ENCODE measurements around the gene WHRN.

The WHRN gene

GRCh38 chr9:114450833-114451706 is 54.2 kb downstream of the WHRN start:
- no peak for DNase-seq (ENCODE audit: low read depth in 2 of 3, low spot score in 2 of 3)

- no peak for DNase-seq (ENCODE audit: low read depth in 2 of 3, low spot score in 2 of 3)
These were observed 55.1 kb downstream of the WHRN start for GRCh38 chr9:114450181-114450580.

GRCh38 chr9:114449236-114449635 is 56.0 kb downstream of the WHRN start:
- DNase-seq (ENCODE audit: low read depth in 2 of 3, low spot score in 2 of 3), result no peak

- no peak for DNase-seq (ENCODE audit: low read depth in 2 of 3, low spot score in 2 of 3)
These were observed 56.6 kb downstream of the WHRN start for GRCh38 chr9:114448706-114449105.

GRCh38 chr9:114446672-114447450 is 58.4 kb downstream of the WHRN start:
- DNase-seq (ENCODE audit: low read depth in 2 of 3, low spot score in 2 of 3), result no peak

GRCh38 chr9:114446036-114446435 is 59.2 kb downstream of the WHRN start:
- DNase-seq (ENCODE audit: low read depth in 2 of 3, low spot score in 2 of 3), result no peak

GRCh38 chr9:114445616-114446015 is 59.7 kb downstream of the WHRN start:
- no peak for DNase-seq (ENCODE audit: low read depth in 2 of 3, low spot score in 2 of 3)

GRCh38 chr9:114442022-114442421 is 63.3 kb downstream of the WHRN start:
- DNase-seq (ENCODE audit: low read depth in 2 of 3, low spot score in 2 of 3), result no peak

GRCh38 chr9:114437401-114437893 is 67.8 kb downstream of the WHRN start:
- no peak for DNase-seq (ENCODE audit: low read depth in 2 of 3, low spot score in 2 of 3)

GRCh38 chr9:114434878-114435311 is 70.4 kb downstream of the WHRN start:
- DNase-seq (ENCODE audit: low read depth in 2 of 3, low spot score in 2 of 3), result no peak

- DNase-seq (ENCODE audit: low read depth in 2 of 3, low spot score in 2 of 3), result no peak
These were observed 71.5 kb downstream of the WHRN start for GRCh38 chr9:114433720-114434255.

- no peak for DNase-seq (ENCODE audit: low read depth in 2 of 3, low spot score in 2 of 3)
These were observed 72.2 kb downstream of the WHRN start for GRCh38 chr9:114433086-114433485.

GRCh38 chr9:114432323-114433067 is 72.8 kb downstream of the WHRN start:
- DNase-seq (ENCODE audit: low read depth in 2 of 3, low spot score in 2 of 3), result no peak

- DNase-seq (ENCODE audit: low read depth in 2 of 3, low spot score in 2 of 3), result no peak
These were observed 73.5 kb downstream of the WHRN start for GRCh38 chr9:114431770-114432169.

- no peak for DNase-seq (ENCODE audit: low read depth in 2 of 3, low spot score in 2 of 3)
These were observed 74.3 kb downstream of the WHRN start for GRCh38 chr9:114431003-114431402.

- no peak for DNase-seq (ENCODE audit: low read depth in 2 of 3, low spot score in 2 of 3)
These were observed 74.8 kb downstream of the WHRN start for GRCh38 chr9:114430457-114430856.

GRCh38 chr9:114429488-114429887 is 75.8 kb downstream of the WHRN start:
- DNase-seq (ENCODE audit: low read depth in 2 of 3, low spot score in 2 of 3), result no peak

- no peak for DNase-seq (ENCODE audit: low read depth in 2 of 3, low spot score in 2 of 3)
These were observed 76.8 kb downstream of the WHRN start for GRCh38 chr9:114428466-114428865.

GRCh38 chr9:114427644-114428043 is 77.6 kb downstream of the WHRN start:
- no peak for DNase-seq (ENCODE audit: low read depth in 2 of 3, low spot score in 2 of 3)

- DNase-seq (ENCODE audit: low read depth in 2 of 3, low spot score in 2 of 3), result no peak
These were observed 79.0 kb downstream of the WHRN start for GRCh38 chr9:114426046-114426948.

Data from activated CD8-positive, alpha-beta memory T cell treated with anti-CD3 and anti-CD28 coated beads for 48 hours (primary cell).